Measurements from ENCODE around the gene CYP19A1. TPM values are rescaled to one million over a fixed set of nuclear protein-coding genes. Genes with fewer than 3 reads are reported as not detected.

Gene CYP19A1
- total and polyA plus RNA-seq, 10 of the 15 experiments (the other 5 are each of a cell fraction or from before 2014, with no cell fraction given) = 0.08 to 1.8 (median 0.70) TPM

- TF ChIP-seq E4F1 (IDR thresholded peaks at IDR 0.05; ENCODE audit: borderline replicate concordance, partially characterized antibody) = no peak
Observed at GRCh38 chr15:51279391-51279790, 59.0 kb downstream of the CYP19A1 start (continued).

- H3K36me3 ChIP-seq (ENCODE audit: control insufficient read depth in 2 of 2, insufficient read depth in 2 of 2, low read length in 1 of 2) = no peaks in the 10 kb centered on the region
- WGBS (ENCODE audit: insufficient coverage, insufficient replicate concordance, low lambda C conversion rate, missing lambda C conversion rate) = 53% methylated on average over 3 of the region's 3 CpGs
- peaks cover 2% of the 10 kb centered on the region; the same call in 1 of the 2 replicates for H3K4me1 ChIP-seq (ENCODE audit: control insufficient read depth, insufficient read depth, low read length)
- intact Hi-C loops (cut with micrococcal nuclease; ENCODE audit: unreplicated experiment) = no loop called here
- DNase-seq (ENCODE audit: low read depth, low spot score) (no peak), FAIRE-seq (no peak), ATAC-seq (no peak)
- ChIA-PET SMC1A (ENCODE audit: uncharacterized antibody, unreplicated experiment) (no interaction called here), RAD21 (ENCODE audit: unreplicated experiment) (no interaction called here), POLR2A (no interaction called here), CTCF (interaction anchor here (0.9 to 1.2 kb wide), 2 partner anchors 49 to 105 kb away, joined by 3 to 4 read pairs; no protein-coding TSS in a partner anchor)
- no peak overlapping the region for H3K4me3 ChIP-seq
- no peak overlapping the region for H2AFZ ChIP-seq (ENCODE audit: control insufficient read depth, low read depth, low read length)
- no peaks in the 10 kb centered on the region for H3K9me3 ChIP-seq (replicated peaks; ENCODE audit: control insufficient read depth, insufficient read depth, low read length)
- BruUV-seq (replicated peaks) = no TSS peak
- H3K9ac ChIP-seq (ENCODE audit: control insufficient read depth, insufficient read depth, low read length) = no peak overlapping the region
- peaks cover 0 to 3% of the 10 kb centered on the region in 2 experiments; a peak in 2 of 4 replicates for H3K27me3 ChIP-seq (replicated peaks in 1 of 2; ENCODE audit: control insufficient read depth in 2 of 2, insufficient read depth in 2 of 2, low read length in 1 of 2)
- H3K27ac ChIP-seq (ENCODE audit: control insufficient read depth, insufficient read depth) = no peak overlapping the region
- no peak overlapping the region for H3K4me2 ChIP-seq (ENCODE audit: control insufficient read depth, insufficient read depth)
- no peaks in the 10 kb centered on the region; the same call in 1 of the 2 replicates for H4K20me1 ChIP-seq (ENCODE audit: control insufficient read depth, insufficient read depth)
- in situ Hi-C loops (cut with MboI) = no loop called here
- H3K79me2 ChIP-seq (ENCODE audit: control insufficient read depth, insufficient read depth, low read length) = no peaks in the 10 kb centered on the region
- TF ChIP-seq BRCA1 (IDR thresholded peaks at IDR 0.05; ENCODE audit: low read depth, low read length) (no peak), RBBP5 (conservative IDR thresholded peaks at IDR 0.05) (no peak), E2F8 (IDR thresholded peaks at IDR 0.05; ENCODE audit: low read depth, partially characterized antibody) (no peak), ZNF592 (IDR thresholded peaks at IDR 0.05) (no peak), PBX3 (IDR thresholded peaks at IDR 0.05; ENCODE audit: insufficient replicate concordance, low read depth, low read length) (no peak), IRF5 (IDR thresholded peaks at IDR 0.05; ENCODE audit: borderline replicate concordance) (no peak), ELK1 (IDR thresholded peaks at IDR 0.05; ENCODE audit: low read depth, low read length) (no peak)
Observed at GRCh38 chr15:51277101-51277500, 61.3 kb downstream of the CYP19A1 start.
